ENCODE data around the gene AP1G2. TPM values are rescaled to one million over a fixed set of nuclear protein-coding genes. Genes with fewer than 3 reads are reported as not detected.

The AP1G2 gene
- polyA plus RNA-seq, 1 donor from 2014 or later, result 127 TPM

GRCh38 chr14:23539248-23540140 lies 28.1 kb downstream of the AP1G2 start:
- TF ChIP-seq SMC3 (conservative IDR thresholded peaks at IDR 0.05; ENCODE audit: poor library complexity), result peak; percentile 71
- TF ChIP-seq EP300 (conservative IDR thresholded peaks at IDR 0.05; ENCODE audit: poor library complexity, severe bottlenecking), result no peak
- TF ChIP-seq CTCF (IDR thresholded peaks at IDR 0.05; ENCODE audit: poor library complexity, severe bottlenecking), result peak; percentile 75
- TF ChIP-seq POLR2AphosphoS5 (IDR thresholded peaks at IDR 0.05), result no peak
- peak; percentile 66 for TF ChIP-seq RAD21 (conservative IDR thresholded peaks at IDR 0.05)
- no peak for TF ChIP-seq MXI1 (conservative IDR thresholded peaks at IDR 0.05; ENCODE audit: poor library complexity, severe bottlenecking)
- Histone ChIP-seq H3K9me2 (ENCODE audit: insufficient read depth, low read length) (no peaks in the 10 kb centered on the region), H3K9me3 (ENCODE audit: low read length) (no peaks in the 10 kb centered on the region), H4K20me1 (ENCODE audit: insufficient read depth) (no peaks in the 10 kb centered on the region), H3K4me2 (ENCODE audit: low read length) (peak overlapping the region; percentile 61), H3F3A (ENCODE audit: insufficient read depth, low read length, poor library complexity, severe bottlenecking) (no peaks in the 10 kb centered on the region), H3K36me3 (ENCODE audit: insufficient read depth, low read length) (peaks cover 5% of the 10 kb centered on the region), H3K79me2 (replicated peaks; ENCODE audit: insufficient read depth, low read length) (peaks cover 12% of the 10 kb centered on the region), H3K27me3 (ENCODE audit: insufficient read depth, low read depth, low read length) (no peaks in the 10 kb centered on the region), H3K27ac (ENCODE audit: low read length) (peak overlapping the region; percentile 91), H2AFZ (ENCODE audit: low read depth, low read length) (no peak overlapping the region), H3K4me3 (ENCODE audit: low read length) (peak overlapping the region; percentile 54), H3K9ac (ENCODE audit: low read length) (peak overlapping the region; percentile 62)

- peak overlapping the region; percentile 91 for H3K27ac ChIP-seq (ENCODE audit: low read length)
- peak overlapping the region; percentile 63 for H3K4me2 ChIP-seq (ENCODE audit: low read length)
- H2AFZ ChIP-seq (ENCODE audit: low read depth, low read length), result no peak overlapping the region
- H3K9me3 ChIP-seq (ENCODE audit: low read length), result no peaks in the 10 kb centered on the region
- no peaks in the 10 kb centered on the region for H4K20me1 ChIP-seq (ENCODE audit: insufficient read depth)
- H3K36me3 ChIP-seq (ENCODE audit: insufficient read depth, low read length), result peaks cover 5% of the 10 kb centered on the region
- peak overlapping the region; percentile 62 for H3K9ac ChIP-seq (ENCODE audit: low read length)
- H3K4me3 ChIP-seq (ENCODE audit: low read length), result peak overlapping the region; percentile 54
- H3K9me2 ChIP-seq (ENCODE audit: insufficient read depth, low read length), result no peaks in the 10 kb centered on the region
- no peaks in the 10 kb centered on the region for H3F3A ChIP-seq (ENCODE audit: insufficient read depth, low read length, poor library complexity, severe bottlenecking)
- TF ChIP-seq SMC3 (conservative IDR thresholded peaks at IDR 0.05; ENCODE audit: poor library complexity), result no peak
- peak; percentile 76 for TF ChIP-seq POLR2AphosphoS5 (IDR thresholded peaks at IDR 0.05)
- TF ChIP-seq EP300 (conservative IDR thresholded peaks at IDR 0.05; ENCODE audit: poor library complexity, severe bottlenecking), result peak; percentile 24
- no peaks in the 10 kb centered on the region for H3K27me3 ChIP-seq (ENCODE audit: insufficient read depth, low read depth, low read length)
- H3K79me2 ChIP-seq (replicated peaks; ENCODE audit: insufficient read depth, low read length), result peaks cover 7% of the 10 kb centered on the region
Measured at GRCh38 chr14:23538785-23539184, 28.8 kb downstream of the AP1G2 start.

GRCh38 chr14:23538050-23538718 lies 29.4 kb downstream of the AP1G2 start:
- Histone ChIP-seq H3K9me3 (ENCODE audit: low read length) (no peaks in the 10 kb centered on the region), H3K79me2 (replicated peaks; ENCODE audit: insufficient read depth, low read length) (peaks cover 5% of the 10 kb centered on the region), H2AFZ (ENCODE audit: low read depth, low read length) (no peak overlapping the region), H3K9me2 (ENCODE audit: insufficient read depth, low read length) (no peaks in the 10 kb centered on the region), H3K4me2 (ENCODE audit: low read length) (peak overlapping the region; percentile 63), H3K27me3 (ENCODE audit: insufficient read depth, low read depth, low read length) (no peaks in the 10 kb centered on the region), H3K27ac (ENCODE audit: low read length) (peak overlapping the region; percentile 91), H3K4me3 (ENCODE audit: low read length) (peak overlapping the region; percentile 54), H3K36me3 (ENCODE audit: insufficient read depth, low read length) (no peaks in the 10 kb centered on the region), H4K20me1 (ENCODE audit: insufficient read depth) (no peaks in the 10 kb centered on the region), H3K9ac (ENCODE audit: low read length) (peak overlapping the region; percentile 62), H3F3A (ENCODE audit: insufficient read depth, low read length, poor library complexity, severe bottlenecking) (no peaks in the 10 kb centered on the region)
- TF ChIP-seq RAD21 (conservative IDR thresholded peaks at IDR 0.05) (no peak), POLR2AphosphoS5 (IDR thresholded peaks at IDR 0.05) (no peak), REST (IDR thresholded peaks at IDR 0.05; ENCODE audit: borderline replicate concordance) (no peak), MXI1 (conservative IDR thresholded peaks at IDR 0.05; ENCODE audit: poor library complexity, severe bottlenecking) (no peak), SMC3 (conservative IDR thresholded peaks at IDR 0.05; ENCODE audit: poor library complexity) (no peak), EP300 (conservative IDR thresholded peaks at IDR 0.05; ENCODE audit: poor library complexity, severe bottlenecking) (no peak), EZH2 (IDR thresholded peaks at IDR 0.05; ENCODE audit: borderline replicate concordance, insufficient read depth, low read length, poor library complexity, severe bottlenecking) (no peak), CTCF (IDR thresholded peaks at IDR 0.05; ENCODE audit: poor library complexity, severe bottlenecking) (no peak), TAF1 (IDR thresholded peaks at IDR 0.05; ENCODE audit: low read depth) (no peak)
